Measurements from ENCODE around the gene MSANTD1. TPM values are rescaled to one million over a fixed set of nuclear protein-coding genes. Genes with fewer than 3 reads are reported as not detected.

MSANTD1 gene
- total RNA-seq, 1 experiment from 2014 or later = 0.55 TPM

DNA sequence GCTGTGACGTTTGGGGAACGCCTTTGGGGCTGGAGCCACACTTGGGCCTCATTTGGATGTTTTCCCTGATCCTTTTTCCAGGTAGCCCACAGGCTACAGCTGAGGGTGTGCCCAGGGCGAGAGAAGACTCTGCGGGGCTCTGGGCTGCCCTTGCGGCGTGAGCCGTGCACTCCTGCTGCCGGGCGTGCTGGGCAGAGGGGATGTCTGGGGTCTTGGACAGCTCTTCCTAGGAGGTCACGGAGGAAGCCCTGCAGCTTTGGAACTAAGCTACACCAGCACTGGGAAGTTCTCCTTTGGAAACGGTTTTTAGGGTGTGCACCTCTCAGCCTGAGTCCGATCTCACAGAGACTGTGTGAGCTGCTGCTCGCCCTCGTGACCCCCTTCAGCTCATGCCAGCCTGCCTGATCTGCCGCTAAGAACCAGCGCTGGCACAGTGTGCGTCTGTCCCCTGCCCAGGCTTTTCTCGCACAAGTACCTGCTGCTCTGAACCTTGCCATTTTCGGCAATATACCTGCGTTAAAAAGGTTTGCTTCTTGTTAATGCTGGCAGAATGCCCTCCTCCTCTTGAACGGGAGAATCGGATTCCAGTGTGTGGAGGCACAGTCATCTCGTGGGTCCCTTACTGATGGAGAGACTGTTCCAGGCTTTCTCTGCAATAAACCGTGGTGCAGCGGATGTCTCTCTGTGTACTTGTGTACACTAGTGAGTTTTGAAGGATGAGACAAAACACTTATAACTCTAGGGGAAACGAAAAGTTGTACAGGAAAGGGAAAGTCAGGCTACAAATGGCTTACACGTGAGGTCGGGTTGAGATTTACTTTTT is 14.3 kb downstream of the MSANTD1 start:
- DNase-seq (ENCODE audit: low spot score) = no peak

DNA sequence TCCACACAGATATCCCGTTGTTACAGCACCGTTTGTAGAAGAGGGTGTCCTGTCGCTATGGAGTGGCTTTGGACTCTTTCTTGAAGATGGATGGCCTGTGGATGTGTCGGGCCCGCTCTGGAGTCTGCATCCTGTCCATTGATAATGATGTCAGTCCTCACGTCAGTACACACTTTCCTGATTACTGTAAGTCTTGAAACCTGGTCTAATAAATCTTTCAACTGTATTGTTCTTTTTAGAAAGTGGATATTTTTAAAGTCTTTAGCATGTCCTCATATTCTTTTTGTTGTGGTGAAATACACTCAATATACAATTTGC is 14.9 kb downstream of the MSANTD1 start:
- no peak for DNase-seq (ENCODE audit: low spot score)

DNA sequence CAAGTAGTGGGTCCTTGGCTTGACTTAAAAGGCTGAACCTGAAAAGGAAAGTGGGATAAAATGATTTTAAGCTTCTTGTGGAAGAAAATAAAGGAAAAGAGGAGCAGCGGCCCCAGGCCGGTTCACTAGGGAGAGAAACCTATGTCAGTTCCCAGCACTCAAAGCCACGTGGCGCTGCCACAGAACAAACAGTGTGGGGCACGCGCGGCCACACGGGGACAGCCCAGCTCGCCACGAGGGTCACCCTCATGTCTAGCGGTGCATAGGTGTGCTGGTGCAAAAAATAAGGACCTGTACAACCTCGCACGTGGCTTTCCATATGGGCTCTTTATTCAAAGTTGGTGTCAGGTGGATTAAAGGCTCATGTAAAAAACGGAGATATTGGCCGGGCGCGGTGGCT is 17.1 kb downstream of the MSANTD1 start:
- no peak for DNase-seq (ENCODE audit: low spot score)

DNA sequence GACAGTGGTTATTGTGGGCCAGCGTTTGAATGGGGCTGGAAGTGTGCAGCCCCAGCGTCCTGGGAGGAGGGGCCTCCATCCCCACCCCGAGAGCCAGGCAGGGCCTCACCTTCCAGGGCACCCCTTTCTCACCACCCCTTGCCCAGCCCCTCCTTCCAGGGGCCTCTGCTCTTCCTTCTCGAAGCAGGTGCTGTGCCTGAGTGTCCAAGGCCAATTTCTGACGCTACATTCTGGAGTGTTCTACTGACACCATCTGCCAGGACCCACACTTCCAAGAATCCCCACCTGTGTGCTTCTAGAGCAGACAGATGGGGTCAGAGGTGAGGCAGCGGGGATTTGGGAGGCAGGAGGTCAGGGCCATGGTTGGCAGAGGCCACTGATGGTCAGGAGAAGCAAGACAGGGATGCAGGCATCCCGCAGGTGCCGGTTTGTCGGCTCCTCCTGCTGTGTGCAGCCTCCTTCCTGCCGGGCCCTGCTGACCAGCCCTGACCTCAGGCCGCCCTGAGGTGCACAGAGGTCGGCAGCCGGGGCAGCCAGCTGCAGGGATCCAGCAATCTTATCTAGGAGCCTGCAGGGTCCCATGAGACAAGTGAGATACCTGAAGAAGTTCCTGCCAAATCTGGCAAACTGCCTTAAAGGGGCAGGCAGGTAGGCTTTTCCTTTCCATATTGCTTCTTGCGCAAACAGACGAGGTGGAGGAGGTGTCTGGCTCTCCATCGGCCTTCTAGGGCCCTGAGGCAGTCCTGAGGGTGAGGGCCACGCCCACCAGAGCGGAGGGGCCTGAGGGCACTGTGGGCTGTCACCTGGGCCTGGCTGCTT is 18.8 kb downstream of the MSANTD1 start:
- DNase-seq (ENCODE audit: low spot score) = no peak

DNA sequence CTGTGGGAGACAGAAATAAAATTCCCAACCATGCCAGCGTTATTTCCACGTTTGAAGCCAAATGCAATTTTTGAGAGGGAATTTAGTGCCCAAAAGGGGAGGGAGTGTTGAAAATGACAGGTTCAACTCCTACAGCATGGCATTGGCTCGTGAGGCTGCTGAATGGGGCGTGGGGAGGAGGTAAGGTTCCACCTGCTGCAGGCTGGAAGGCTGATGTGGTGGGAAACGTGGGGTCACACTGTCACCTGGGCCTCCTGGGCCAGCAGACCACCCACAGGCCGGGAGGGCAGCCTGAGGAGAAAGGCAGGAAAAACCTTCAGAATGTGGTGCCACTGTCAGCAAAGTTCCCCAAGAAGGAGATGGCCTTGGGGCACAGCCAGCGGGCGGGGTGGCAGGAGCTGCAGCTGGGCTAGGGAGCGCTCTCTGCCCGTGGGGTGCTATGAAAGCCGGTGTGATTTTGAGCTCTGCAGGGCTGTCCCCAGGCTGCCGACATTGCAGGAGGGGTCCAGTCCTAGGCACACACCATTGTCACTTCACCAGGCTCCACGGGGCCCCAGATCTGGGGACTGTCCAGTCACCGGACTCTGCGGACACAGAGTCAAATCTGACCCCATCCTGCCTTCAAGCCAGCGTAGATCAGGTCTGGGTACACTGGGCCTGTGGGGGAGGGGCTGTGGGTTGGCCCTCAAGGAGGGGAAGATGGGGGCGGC is 19.6 kb downstream of the MSANTD1 start:
- no peak for DNase-seq (ENCODE audit: low spot score)

DNA sequence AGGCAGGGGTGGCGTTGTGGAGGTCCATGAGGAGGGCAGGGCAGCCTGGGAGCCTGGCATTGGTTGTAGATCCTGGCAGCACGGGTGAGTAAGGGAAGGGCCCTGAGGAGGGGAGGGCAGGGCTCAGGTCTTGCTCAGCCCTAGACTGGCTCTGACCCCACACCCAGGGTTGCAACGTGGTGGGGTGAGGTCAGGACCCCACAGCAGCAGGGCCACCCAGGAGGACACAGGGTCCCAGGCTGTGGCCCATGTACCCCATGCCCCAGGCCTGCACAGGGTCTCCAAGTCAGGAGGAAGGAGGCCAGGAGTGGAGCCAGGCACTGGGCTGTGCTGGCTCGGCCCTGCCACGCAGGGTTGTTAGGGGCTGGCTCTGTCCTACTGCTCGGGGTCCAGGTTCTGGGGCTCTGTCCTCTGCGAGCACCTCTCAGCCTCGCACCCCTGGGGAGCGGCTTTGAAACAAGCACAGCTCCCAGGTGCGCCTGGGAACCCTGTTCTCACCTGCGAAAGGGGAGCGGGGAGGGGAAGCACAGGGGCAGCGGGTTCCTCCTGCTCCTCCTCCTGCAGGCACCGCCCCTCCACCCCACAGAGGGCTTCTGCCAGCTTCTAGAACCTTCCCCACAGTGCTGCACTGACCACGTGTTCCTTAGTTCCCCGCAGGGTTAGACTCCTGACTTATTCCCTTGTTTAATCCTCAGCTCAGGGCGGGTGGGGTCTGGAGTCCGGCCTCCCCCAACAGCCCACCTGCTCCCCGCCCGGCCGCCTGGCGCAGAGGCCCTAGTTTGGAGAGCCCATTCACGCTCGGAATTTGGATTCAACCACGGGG is 20.4 kb downstream of the MSANTD1 start:
- no peak for DNase-seq (ENCODE audit: low spot score)

DNA sequence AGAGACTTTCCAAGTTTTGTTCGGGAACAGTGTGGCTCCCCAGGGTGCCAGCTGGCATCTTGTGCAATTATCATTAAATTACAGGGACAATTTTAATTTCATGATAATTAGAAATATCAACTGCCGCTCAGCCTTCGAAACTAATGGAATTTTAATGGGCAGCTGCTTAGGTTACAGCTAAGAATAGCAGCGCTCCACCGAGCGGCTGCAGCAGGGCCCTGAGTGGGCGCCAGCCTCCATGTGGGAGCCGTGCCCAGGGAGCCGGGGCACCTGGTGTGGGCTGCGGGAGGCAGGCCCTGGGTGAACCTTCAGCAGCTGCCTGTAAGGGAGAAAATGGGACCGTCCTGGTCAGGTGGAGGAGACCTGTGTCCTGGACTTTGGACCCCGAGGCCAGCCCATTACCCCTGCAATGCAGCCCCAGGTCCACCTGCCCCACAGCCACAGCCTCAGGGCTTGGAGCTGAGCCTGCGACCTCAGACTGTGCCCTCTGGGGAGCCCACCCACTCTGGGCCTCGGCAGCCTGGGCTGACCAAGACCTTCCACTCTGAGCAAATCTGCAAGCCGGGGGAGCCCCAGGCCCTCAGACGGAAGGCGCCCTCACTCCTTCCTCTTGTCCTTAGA is 21.1 kb downstream of the MSANTD1 start:
- no peak for DNase-seq (ENCODE audit: low spot score)

DNA sequence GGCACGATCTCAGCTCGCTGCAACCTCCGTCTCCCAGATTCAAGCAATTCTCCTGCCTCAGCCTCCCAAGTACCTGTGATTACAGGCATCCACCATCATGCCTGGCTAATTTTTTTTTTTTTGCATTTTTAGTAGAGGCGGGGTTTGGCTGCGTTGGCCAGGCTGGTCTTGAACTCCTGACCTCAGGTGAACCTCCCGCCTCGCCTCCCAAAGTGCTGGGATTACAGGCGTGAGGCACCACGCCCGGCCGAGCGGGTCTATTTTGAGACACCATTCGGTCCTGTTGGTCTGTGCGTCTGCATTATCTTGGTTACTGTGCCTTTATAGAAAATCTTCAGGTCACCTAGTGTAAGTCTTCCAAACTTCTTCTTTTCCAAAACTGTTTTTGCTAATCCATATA is 22.2 kb downstream of the MSANTD1 start:
- no peak for DNase-seq (ENCODE audit: low spot score)

DNA sequence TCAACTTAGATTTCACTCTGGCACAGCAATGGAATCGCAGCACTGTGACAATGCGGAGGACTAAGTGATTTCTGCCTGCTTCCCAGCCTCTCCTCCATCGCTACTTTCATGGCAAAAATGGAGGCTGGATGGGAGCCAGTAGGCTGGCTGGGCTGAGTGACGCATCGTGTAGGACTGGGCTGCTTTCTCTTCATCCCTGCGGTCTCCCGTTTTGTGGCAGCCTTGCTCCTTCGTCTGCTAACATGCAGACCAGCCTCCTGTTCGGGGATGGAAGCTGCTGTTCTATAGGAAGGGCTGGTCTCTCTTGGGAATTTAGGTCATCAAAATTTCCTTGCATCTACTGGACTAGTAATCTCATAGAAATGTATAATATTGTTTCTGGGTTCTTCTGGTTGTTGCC is 28.0 kb downstream of the MSANTD1 start:
- DNase-seq (ENCODE audit: low spot score) = peak; percentile 73

DNA sequence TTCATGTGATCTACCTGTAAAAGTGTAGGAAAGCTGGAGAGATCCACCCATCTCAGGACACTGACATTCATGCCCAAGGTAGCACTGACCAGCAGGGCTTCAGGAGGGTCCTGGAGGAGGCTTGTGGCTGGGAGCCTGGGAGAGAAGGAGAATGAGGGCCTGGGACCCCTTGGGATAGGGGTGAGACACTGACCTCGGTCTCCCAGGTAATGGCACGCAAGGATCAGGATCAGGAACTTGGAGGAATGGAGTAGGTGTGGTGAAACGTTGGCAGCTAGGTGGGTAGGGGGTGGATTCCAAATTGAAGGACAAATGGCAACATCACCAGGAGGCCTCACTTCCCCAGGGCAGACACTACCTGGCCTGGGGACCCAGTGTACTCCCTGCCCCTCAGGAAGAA is 31.5 kb downstream of the MSANTD1 start:
- no peak for DNase-seq (ENCODE audit: low spot score)

DNA sequence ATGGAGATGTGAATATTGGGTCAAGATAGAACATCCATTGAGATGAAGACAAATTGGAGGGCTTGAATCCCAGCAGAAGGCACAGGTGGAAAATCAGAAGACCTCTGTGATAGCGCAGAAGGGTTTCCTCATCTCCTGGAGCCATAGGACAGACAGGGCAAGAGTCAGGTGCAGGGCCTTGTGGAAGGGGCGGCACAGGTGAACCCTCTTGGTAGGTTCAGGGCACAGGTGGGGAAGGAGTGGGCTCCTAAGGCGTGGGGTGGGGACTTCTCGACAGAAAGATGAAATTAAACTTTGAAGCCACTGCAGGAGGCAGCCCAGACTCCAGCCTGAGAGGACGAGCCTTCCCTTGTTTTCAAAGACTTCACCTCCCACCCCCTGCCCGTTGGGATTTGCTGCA is 34.5 kb downstream of the MSANTD1 start:
- no peak for DNase-seq (ENCODE audit: low spot score)

DNA sequence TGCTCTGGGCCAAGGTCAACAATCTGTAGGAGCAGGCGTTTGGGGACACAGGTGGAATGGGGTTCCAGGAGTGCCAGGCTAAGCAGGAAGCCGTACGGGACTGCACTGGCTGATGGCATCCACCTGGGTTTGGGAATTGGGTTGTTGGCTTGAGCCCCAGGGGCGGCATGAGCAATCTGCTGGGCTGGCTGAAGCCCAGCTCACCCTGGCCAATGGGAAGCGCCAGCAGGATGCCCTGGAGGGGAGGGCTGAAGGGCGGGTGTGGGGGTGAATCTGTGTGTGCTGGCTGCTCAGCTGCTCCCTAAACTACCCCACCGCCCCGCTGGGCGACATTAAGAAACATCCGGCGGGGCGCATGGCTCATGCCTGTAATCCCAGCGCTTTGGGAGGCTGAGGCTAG is 35.0 kb downstream of the MSANTD1 start:
- DNase-seq (ENCODE audit: low spot score) = peak; percentile 34

DNA sequence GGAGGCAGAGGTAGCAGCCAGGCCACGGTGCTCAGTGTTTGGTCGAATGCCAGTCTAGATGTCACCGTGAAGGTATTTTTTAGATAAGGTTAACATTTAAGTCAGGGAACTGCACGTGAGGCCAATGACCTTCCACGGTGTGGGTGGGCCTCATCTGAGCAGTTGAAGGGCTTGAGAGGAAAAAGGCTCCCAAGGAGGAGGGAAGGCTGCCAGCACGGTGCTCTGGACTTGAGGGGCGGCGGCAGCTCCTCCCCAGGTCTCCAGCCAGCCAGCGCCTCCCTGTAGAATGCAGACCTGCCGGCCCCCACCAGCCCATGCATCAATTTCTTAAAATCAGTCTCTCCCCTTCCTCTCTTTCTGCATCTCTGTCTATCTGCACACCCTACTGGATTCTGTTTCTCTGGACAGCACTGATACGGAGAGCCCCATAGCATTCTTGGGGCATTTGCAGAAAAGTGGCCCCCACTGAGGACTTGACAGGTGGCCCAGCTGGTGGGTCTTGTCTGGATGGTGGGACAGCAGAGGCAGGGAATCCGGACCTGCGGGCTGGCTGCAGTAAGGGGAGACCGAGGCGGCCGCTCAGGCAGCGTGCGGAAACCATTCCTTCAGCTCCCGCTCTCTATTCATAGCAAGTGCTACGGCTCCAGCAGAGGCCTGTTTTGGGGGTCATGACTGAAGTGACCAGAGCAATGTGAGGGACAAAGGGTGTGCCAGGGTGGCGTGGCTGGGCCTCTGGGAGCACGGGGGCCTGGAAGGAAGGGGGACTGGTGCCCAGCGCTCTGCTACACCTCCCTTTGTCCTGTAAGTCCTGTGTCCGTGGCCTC is 36.0 kb downstream of the MSANTD1 start:
- DNase-seq (ENCODE audit: low spot score) = no peak

DNA sequence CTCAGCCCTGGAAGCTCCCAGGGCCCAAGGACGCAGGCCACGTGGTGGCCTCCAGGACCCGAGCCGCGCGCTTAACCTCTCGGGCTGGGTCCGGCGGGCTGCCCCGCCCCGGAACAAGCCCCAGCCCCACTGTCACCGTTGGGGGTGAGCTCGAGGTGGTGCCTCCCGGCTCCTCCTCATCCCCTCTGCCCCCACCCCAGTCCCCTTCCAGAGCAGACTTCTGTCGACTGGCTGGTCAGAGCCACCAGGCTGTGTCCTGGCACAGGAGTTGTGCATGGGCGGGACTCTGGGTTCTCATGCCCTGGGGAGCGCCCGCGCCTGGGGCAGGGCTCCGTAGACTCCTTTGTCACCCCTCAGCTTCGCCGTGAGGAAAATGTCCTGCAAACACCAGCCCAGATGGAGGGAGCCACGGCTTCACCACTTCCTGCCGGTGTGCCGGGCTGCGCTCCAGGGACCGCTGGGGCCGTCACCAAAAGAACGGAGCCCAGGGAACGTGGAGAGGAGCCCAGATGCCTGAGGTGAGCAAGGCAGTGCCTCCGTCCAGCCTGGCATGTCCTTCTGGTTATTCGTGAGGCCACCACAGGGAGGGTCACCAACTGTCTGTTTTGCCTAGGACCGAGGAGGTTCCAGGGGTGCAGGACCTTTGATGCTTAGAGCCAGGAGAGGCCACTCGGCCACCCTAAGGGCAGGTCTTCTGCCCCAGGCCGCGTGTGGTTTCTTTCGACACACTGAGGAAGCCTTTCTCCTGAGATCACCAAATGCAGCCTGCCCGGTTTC is 36.8 kb downstream of the MSANTD1 start:
- peak; percentile 46 for DNase-seq (ENCODE audit: low spot score)

DNA sequence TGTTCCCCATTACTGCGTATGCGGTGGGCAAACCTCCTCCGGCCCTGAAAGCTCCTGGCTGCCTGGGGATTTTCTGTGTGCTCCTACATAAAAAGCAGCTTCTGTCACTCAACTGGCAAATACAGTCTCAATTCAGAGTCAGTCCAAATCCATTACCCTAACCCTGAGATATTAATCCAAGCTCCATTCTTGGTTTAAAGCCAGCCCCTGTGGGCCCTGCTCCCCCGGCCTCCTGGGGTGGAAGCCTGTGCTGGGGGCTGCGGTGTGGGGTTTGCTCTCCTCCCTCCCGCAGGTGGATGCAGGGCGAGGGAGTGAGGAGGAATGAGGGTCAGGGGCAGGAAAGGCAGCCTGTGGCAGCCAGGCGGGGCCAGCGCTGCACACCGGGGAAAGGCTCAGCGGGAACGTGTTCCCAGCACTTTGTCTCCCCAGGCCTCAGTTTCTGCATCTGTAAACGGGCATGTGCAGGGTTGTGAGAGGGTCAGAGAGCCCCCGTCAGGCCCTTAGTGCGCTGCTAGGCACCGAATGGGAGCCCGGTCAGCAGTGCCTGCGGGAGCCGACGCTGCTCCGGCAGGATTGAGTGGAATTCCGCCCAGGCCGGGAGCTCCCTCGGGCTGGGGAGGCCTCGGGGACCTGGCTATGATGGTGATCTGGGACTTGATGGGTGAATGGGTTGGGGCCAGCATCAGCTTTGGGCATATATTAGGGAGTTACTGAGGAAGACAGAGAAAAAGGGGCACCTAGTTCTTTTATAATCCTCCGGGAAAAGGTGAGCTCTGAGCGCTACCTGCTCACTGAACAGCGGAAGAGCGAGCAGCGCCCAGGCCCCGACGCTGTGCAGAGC is 37.6 kb downstream of the MSANTD1 start:
- DNase-seq (ENCODE audit: low spot score) = no peak

DNA sequence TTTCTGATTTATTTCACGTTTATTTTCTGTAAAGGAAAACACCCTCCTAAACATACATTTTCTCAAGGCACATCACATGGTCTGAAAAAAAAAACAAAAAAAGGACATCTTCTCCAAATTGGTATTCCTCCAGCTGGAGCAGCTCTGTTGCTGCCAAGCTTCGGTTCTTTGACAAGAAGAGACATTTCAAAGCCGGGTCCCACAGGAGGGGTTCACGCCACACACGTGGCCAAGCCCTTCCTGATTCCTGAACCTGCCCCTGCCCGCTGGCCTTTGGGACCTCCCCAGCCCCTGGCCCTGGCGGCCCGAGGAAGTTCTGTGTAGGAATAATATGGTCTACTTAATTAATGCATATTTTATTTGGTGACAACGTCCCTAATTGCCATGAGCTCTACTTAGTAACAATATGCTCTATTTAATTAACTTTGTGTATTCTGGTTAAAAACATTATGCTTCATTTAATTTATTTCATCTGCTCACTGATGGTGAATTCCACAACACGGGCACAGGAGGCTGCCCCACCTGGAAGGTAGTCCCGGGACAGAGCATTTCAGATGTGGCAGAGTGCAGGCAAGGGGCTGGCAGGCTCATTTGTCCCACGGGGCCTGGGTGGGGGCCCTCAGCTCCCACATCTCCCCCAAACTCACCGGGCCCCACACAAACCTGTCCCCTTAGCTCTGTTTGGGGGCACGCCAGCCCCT is 38.5 kb downstream of the MSANTD1 start:
- DNase-seq (ENCODE audit: low spot score) = no peak

DNA sequence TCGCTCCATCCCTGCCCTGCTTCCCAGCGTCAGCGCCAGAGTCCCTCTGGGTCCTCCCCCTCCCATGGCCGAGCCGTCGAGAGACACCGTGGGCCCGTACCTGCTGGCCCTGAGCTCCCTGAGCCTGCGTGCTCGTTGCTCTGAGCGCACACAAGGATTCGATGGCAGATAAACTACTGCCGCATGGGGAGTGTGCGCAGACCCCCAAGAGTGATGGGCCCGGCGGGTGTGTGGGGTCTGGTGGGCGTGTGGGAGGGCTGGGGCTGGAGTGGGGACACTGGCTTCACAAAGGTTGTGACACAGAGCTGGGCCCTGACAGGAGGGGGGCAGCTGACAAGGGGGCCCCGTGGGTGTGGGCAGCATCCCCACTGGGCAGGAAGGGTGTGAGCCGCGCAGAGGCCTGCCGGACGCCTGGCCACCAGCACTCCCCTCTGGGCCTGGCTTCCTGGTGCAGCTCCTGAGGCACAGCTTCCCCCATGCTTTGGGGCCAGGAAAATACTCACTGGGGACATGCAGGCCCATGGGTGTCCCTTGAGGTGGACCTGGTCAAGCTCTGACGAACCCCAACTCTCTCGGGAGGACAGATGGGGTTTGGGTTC is 39.1 kb downstream of the MSANTD1 start:
- DNase-seq (ENCODE audit: low spot score) = no peak

Data from A172 (cell line).